KMS-11 (cell line): ENCODE data around the gene CFD.

Experiments used
- H2AFZ ChIP-seq: fragments of 200-600 bp; sonication (generic); 2 replicates; pipeline ENCODE4 v1.6.1; 2016; ENCODE audit warnings: antibody characterized with exemption, mixed run types, low read depth
- H3K27ac ChIP-seq: fragments of 200-600 bp; sonication (generic); 2 replicates; pipeline ENCODE4 v1.6.1; 2016; ENCODE audit warnings: mild to moderate bottlenecking, mixed run types
- H3K27me3 ChIP-seq: fragments of 200-600 bp; sonication (generic); 2 replicates; pipeline ENCODE4 v1.6.1; 2017; ENCODE audit warnings: mild to moderate bottlenecking, low read depth, mixed run types, moderate library complexity; ENCODE audit not compliant: insufficient read depth
- H3K36me3 ChIP-seq: fragments of 200-600 bp; sonication (generic); 2 replicates; pipeline ENCODE4 v1.6.1; 2017; ENCODE audit warnings: mild to moderate bottlenecking, mixed run types; ENCODE audit not compliant: insufficient read depth
- H3K4me1 ChIP-seq: fragments of 200-600 bp; sonication (generic); 2 replicates; pipeline ENCODE4 v1.6.1; 2016; ENCODE audit warnings: mild to moderate bottlenecking, low read depth, mixed run types; ENCODE audit not compliant: poor library complexity, severe bottlenecking
- H3K4me2 ChIP-seq: fragments of 200-600 bp; sonication (generic); 2 replicates; pipeline ENCODE4 v1.7.0; 2016; ENCODE audit warnings: mild to moderate bottlenecking, mixed run types
- H3K4me3 ChIP-seq: fragments of 200-600 bp; sonication (generic); IDR thresholded peaks from 2 replicates; pipeline ENCODE4 v1.6.1; 2017; ENCODE audit warnings: low read depth, low read length, mixed read lengths; ENCODE audit not compliant: insufficient read depth
- H3K79me2 ChIP-seq: fragments of 200-600 bp; sonication (generic); 2 replicates; pipeline ENCODE4 v1.6.1; 2016; ENCODE audit warnings: low read depth, mixed run types; ENCODE audit not compliant: insufficient read depth
- H3K9ac ChIP-seq: fragments of 200-600 bp; sonication (generic); 2 replicates; pipeline ENCODE4 v1.6.1; 2016; ENCODE audit warnings: mild to moderate bottlenecking, mixed run types
- H4K20me1 ChIP-seq: fragments of 200-600 bp; sonication (generic); 2 replicates; pipeline ENCODE4 v1.6.1; 2016; ENCODE audit warnings: mild to moderate bottlenecking, mixed run types; ENCODE audit not compliant: insufficient read depth
- TF ChIP-seq, protein P1 (sequence below): fragments of 200-600 bp; sonication (generic); conservative IDR thresholded peaks from 2 replicates; pipeline ENCODE4 v1.6.1; 2017; ENCODE audit warnings: low read depth, mild to moderate bottlenecking, antibody characterized with exemption, low read length, moderate library complexity, mixed read lengths

CFD gene

DNA sequence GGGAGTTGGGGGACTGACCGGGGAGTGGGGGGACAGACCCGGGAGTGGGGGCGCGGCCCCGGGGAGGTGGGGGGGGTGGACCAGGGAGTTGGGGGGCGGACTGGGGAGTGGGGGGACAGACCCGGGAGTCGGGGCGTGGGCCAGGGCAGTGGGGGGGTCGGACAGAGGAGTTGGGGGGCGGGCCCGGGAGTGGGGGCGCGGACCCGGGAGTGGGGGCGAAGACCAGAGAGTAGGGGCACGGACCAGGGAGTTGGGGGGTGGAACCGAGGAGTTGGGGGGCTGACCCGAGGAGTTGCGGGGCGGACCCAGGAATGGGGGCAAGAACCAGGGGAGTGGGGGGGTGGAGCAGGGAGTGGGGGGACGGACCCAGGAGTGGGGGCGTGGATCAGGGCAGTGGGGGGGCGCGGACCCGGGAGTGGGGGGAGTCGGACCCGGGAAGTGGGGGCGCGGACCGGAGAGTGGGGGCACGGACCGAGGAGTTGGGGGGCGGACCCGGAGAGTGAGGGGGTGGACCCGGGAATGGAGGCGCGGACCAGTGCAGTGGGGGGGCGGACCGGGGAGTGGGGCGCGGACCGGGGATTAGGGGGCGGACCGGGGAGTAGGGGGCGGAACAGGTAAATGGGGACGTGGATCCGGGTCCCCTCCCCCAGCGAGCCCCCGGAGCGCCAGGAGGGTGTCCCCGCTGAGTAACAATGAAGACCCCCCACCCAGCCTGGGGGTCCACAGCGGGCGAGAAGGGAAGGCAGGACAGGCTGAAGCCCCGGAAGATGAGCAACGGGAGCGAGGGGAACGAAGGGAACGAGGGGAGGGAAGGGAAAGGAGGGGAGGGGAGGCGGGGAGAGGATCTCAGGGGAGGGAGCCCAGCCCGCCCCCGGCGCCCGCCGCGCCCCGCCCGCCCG is 53.0 kb downstream of the CFD start:
- Histone ChIP-seq H3K4me3 (no peak overlapping the region), H3K27ac (no peak overlapping the region), H3K4me2 (no peak overlapping the region), H3K4me1 (peaks cover 5% of the 10 kb centered on the region), H3K27me3 (peaks cover 5% of the 10 kb centered on the region; the same call in 1 of the 2 replicates), H3K9ac (peak overlapping the region; percentile 57; the same call in 1 of the 2 replicates), H2AFZ (no peak overlapping the region; the same call in 1 of the 2 replicates), H3K36me3 (no peaks in the 10 kb centered on the region), H4K20me1 (no peaks in the 10 kb centered on the region), H3K79me2 (peaks cover 11% of the 10 kb centered on the region; the same call in 1 of the 2 replicates)
- TF ChIP-seq, protein P1, sequence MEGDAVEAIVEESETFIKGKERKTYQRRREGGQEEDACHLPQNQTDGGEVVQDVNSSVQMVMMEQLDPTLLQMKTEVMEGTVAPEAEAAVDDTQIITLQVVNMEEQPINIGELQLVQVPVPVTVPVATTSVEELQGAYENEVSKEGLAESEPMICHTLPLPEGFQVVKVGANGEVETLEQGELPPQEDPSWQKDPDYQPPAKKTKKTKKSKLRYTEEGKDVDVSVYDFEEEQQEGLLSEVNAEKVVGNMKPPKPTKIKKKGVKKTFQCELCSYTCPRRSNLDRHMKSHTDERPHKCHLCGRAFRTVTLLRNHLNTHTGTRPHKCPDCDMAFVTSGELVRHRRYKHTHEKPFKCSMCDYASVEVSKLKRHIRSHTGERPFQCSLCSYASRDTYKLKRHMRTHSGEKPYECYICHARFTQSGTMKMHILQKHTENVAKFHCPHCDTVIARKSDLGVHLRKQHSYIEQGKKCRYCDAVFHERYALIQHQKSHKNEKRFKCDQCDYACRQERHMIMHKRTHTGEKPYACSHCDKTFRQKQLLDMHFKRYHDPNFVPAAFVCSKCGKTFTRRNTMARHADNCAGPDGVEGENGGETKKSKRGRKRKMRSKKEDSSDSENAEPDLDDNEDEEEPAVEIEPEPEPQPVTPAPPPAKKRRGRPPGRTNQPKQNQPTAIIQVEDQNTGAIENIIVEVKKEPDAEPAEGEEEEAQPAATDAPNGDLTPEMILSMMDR = no peak
